Activated CD8-positive, alpha-beta memory T cell treated with anti-CD3 and anti-CD28 coated beads for 48 hours (primary cell): Measurements from ENCODE around the gene CRIP2.

Experiments used
- DNase-seq, 3 experiments: peaks; one replicate each; pipeline ENCODE4 v3.0.0-alpha.2; 2020; ENCODE audit warnings: low read depth in 2 of 3, low spot score in 2 of 3

CRIP2 gene

GRCh38 chr14:105497671-105498429, 23.2 kb downstream of the CRIP2 start:
- no peak for DNase-seq

GRCh38 chr14:105498430-105499255, 24.0 kb downstream of the CRIP2 start:
- DNase-seq, result no peak

GRCh38 chr14:105499256-105500035, 24.8 kb downstream of the CRIP2 start:
- DNase-seq, result no peak

GRCh38 chr14:105500036-105500725, 25.6 kb downstream of the CRIP2 start:
- DNase-seq, result no peak

- DNase-seq, result no peak
Observed at GRCh38 chr14:105500726-105501101, 26.1 kb downstream of the CRIP2 start.

GRCh38 chr14:105501504-105502291, 27.1 kb downstream of the CRIP2 start:
- no peak for DNase-seq

- DNase-seq, result no peak
Observed at GRCh38 chr14:105502446-105503295, 28.1 kb downstream of the CRIP2 start.

- no peak for DNase-seq
Observed at GRCh38 chr14:105503296-105503640, 28.6 kb downstream of the CRIP2 start.

GRCh38 chr14:105503935-105504692, 29.5 kb downstream of the CRIP2 start:
- no peak for DNase-seq

- no peak for DNase-seq
Observed at GRCh38 chr14:105505101-105505500, 30.5 kb downstream of the CRIP2 start.

- no peak for DNase-seq
Observed at GRCh38 chr14:105507247-105507646, 32.6 kb downstream of the CRIP2 start.

GRCh38 chr14:105508069-105508468, 33.4 kb downstream of the CRIP2 start:
- DNase-seq, result no peak

- no peak for DNase-seq
Observed at GRCh38 chr14:105508601-105509000, 34.0 kb downstream of the CRIP2 start.

- no peak for DNase-seq
Observed at GRCh38 chr14:105517096-105517495, 42.5 kb downstream of the CRIP2 start.

- no peak for DNase-seq
Observed at GRCh38 chr14:105519946-105520698, 45.5 kb downstream of the CRIP2 start.

- DNase-seq, result no peak
Observed at GRCh38 chr14:105525326-105525725, 50.7 kb downstream of the CRIP2 start.

- no peak for DNase-seq
Observed at GRCh38 chr14:105525861-105526775, 51.5 kb downstream of the CRIP2 start, which contains the start of gene TMEM121. Gene TMEM121, plus strand, starts transcription at chr14:105526583. Its CDS starts 2,252 bp downstream, at chr14:105528835.
